ENCODE data around the gene ATP2B2.

Gene ATP2B2

GRCh38 chr3:10428406-10429091 is 76.8 kb downstream of the ATP2B2 start:
- DNase-seq (ENCODE audit: low read depth in 2 of 2): no peak

- DNase-seq (ENCODE audit: low read depth in 2 of 2): no peak
Observed at GRCh38 chr3:10426346-10427220, 78.8 kb downstream of the ATP2B2 start.

- DNase-seq (ENCODE audit: low read depth in 2 of 2): no peak
Observed at GRCh38 chr3:10423171-10423882, 82.1 kb downstream of the ATP2B2 start.

GRCh38 chr3:10421996-10422395 is 83.4 kb downstream of the ATP2B2 start:
- no peak for DNase-seq (ENCODE audit: low read depth in 2 of 2)

- no peak for DNase-seq (ENCODE audit: low read depth in 2 of 2)
Observed at GRCh38 chr3:10420745-10421475, 84.5 kb downstream of the ATP2B2 start.

- peak; percentile 14 to 24 for DNase-seq (ENCODE audit: low read depth in 2 of 2)
Observed at GRCh38 chr3:10419637-10420232, 85.7 kb downstream of the ATP2B2 start.

GRCh38 chr3:10417847-10418246 is 87.5 kb downstream of the ATP2B2 start:
- DNase-seq (ENCODE audit: low read depth in 2 of 2): no peak

GRCh38 chr3:10416730-10417300 is 88.6 kb downstream of the ATP2B2 start:
- no peak for DNase-seq (ENCODE audit: low read depth in 2 of 2)

GRCh38 chr3:10413041-10413440 is 92.3 kb downstream of the ATP2B2 start:
- DNase-seq (ENCODE audit: low read depth in 2 of 2): no peak

- DNase-seq (ENCODE audit: low read depth in 2 of 2): no peak
Observed at GRCh38 chr3:10411598-10412332, 93.6 kb downstream of the ATP2B2 start.

GRCh38 chr3:10410383-10411002 is 94.9 kb downstream of the ATP2B2 start:
- DNase-seq (ENCODE audit: low read depth in 2 of 2): no peak

- DNase-seq (ENCODE audit: low read depth in 2 of 2): no peak
Observed at GRCh38 chr3:10408680-10409079, 96.7 kb downstream of the ATP2B2 start.

- DNase-seq (ENCODE audit: low read depth in 2 of 2): no peak
Observed at GRCh38 chr3:10407361-10407760, 98.0 kb downstream of the ATP2B2 start.

GRCh38 chr3:10406414-10406813 is 99.0 kb downstream of the ATP2B2 start:
- no peak for DNase-seq (ENCODE audit: low read depth in 2 of 2)

- DNase-seq (ENCODE audit: low read depth in 2 of 2): no peak
Observed at GRCh38 chr3:10405816-10406215, 99.6 kb downstream of the ATP2B2 start.

GRCh38 chr3:10404876-10405275 is 100.5 kb downstream of the ATP2B2 start:
- no peak for DNase-seq (ENCODE audit: low read depth in 2 of 2)

GRCh38 chr3:10404377-10404776 is 101.0 kb downstream of the ATP2B2 start:
- DNase-seq (ENCODE audit: low read depth in 2 of 2): no peak

- DNase-seq (ENCODE audit: low read depth in 2 of 2): no peak
Observed at GRCh38 chr3:10401990-10402761, 103.2 kb downstream of the ATP2B2 start.
